ENCODE data around the gene RANBP17. TPM values are rescaled to one million over a fixed set of nuclear protein-coding genes. Genes with fewer than 3 reads are reported as not detected.

RANBP17 gene
- total and polyA plus RNA-seq, 2 of the 4 experiments (the other 2 are of a cell fraction), result 8.2 to 29.0 TPM

DNA sequence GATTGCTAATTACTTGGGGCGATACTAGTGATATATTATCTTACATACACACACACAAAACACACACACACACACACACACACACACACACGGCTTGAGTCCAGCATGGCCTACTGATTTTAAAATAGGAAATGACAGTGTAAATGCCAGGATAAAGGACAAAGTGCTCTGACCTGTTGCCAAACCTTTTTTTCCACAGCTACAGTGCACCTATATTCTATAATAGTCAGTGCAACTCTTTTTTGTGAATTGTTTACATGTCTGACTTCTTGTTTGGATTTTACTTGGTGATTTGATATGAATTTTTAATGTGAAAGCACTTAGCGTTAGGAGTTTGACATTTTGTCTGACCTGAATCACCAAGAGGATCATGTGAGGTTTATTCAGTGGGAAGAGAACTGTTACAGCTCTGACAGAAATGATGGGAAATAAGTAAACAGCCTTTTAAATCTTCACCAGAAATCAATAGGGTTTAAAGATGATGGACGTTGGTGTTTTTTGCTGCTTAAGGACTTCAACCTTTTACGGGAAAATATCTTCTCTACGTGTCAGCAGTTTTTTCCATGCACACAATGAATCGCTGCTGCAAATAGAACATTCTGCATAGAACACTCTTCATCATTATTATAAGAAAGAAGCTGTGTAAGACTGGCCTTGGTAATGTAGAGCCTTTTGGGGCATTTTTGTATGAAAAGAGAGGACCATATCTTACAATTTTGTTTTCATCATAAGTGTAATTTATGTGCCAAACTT, 218.5 kb downstream of the RANBP17 start:
- Histone ChIP-seq H3K4me3 (ENCODE audit: insufficient read depth, low read depth, low read length) (no peak overlapping the region), H4K8ac (ENCODE audit: low read depth in 2 of 2, low read length in 2 of 2) (no peak overlapping the region), H2AK5ac (ENCODE audit: low read depth, low read length) (no peak overlapping the region), H4K91ac (ENCODE audit: insufficient read depth, low read depth, low read length) (no peak overlapping the region), H4K20me1 (ENCODE audit: insufficient read depth, low read length) (no peaks in the 10 kb centered on the region), H3K4ac (ENCODE audit: low read depth, low read length) (no peak overlapping the region), H3K9me1 (ENCODE audit: insufficient read depth, low read length) (no peaks in the 10 kb centered on the region), H3K14ac (replicated peaks; ENCODE audit: low read depth, low read length) (no peak overlapping the region), H3K27me3 (ENCODE audit: control insufficient read depth, insufficient read depth, low read length) (no peaks in the 10 kb centered on the region), H2BK20ac (ENCODE audit: low read depth, low read length) (no peak overlapping the region), H2BK15ac (ENCODE audit: low read depth, low read length) (no peak overlapping the region), H3K9ac (ENCODE audit: low read depth, low read length) (no peak overlapping the region), H3K56ac (ENCODE audit: extremely low read depth, insufficient read depth, low read length) (no peak overlapping the region), H2AFZ (replicated peaks; ENCODE audit: low read length, poor library complexity) (no peak overlapping the region), H3K79me1 (ENCODE audit: low read depth in 1 of 2, low read length in 2 of 2) (no peaks in the 10 kb centered on the region), H3K9me3 (ENCODE audit: control insufficient read depth, insufficient read depth, low read length) (peaks cover 8% of the 10 kb centered on the region; the same call in 1 of the 2 replicates), H3K18ac (ENCODE audit: low read depth, low read length) (no peak overlapping the region), H3K4me1 (ENCODE audit: control insufficient read depth, insufficient read depth, low read length) (no peaks in the 10 kb centered on the region), H3K36me3 (ENCODE audit: control insufficient read depth, insufficient read depth, low read length) (no peaks in the 10 kb centered on the region), H2BK120ac (ENCODE audit: low read depth, low read length) (no peak overlapping the region), H3K23ac (ENCODE audit: low read depth, low read length) (no peak overlapping the region), H3K4me2 (ENCODE audit: low read depth, low read length) (no peak overlapping the region), H2BK5ac (ENCODE audit: low read depth, low read length, poor library complexity, severe bottlenecking) (no peak overlapping the region), H3K27ac (ENCODE audit: insufficient read depth, low read length) (no peak overlapping the region), H2AK9ac (replicated peaks; ENCODE audit: low read depth, low read length, poor library complexity) (no peak overlapping the region), H4K5ac (ENCODE audit: low read depth, low read length) (no peak overlapping the region)
- POLR2A ChIA-PET (ENCODE audit: unreplicated experiment), result interaction anchor here (0.6 kb wide), 1 partner anchor 79 kb away, joined by 9 read pairs; no protein-coding TSS in a partner anchor
- in situ Hi-C loops (cut with MboI; ENCODE audit: low sequenced_read_pairs), result no loop called here
- CTCF ChIA-PET, result no interaction called here
- ATAC-seq (ENCODE audit: low read depth) (no peak), DNase-seq (no peak)
- no TSS peak for BruUV-seq (replicated peaks)
- WGBS, 2 experiments (ENCODE audit: extremely low coverage in 2 of 2, insufficient read length in 1 of 2), result no CpG with 5 or more reads among the region's 7 CpGs
- dilution Hi-C loops (cut with HindIII; ENCODE audit: low sequenced_read_pairs, unreplicated experiment), result no loop called here
- TF ChIP-seq ELK1 (IDR thresholded peaks at IDR 0.05; ENCODE audit: borderline replicate concordance, low read depth, low read length) (no peak), MAFK (IDR thresholded peaks at IDR 0.05; ENCODE audit: low read depth, low read length) (peak; percentile 54), RAD21 (IDR thresholded peaks at IDR 0.05; ENCODE audit: low read length) (no peak), CHD1 (IDR thresholded peaks at IDR 0.05; ENCODE audit: low read depth, low read length) (no peak)
- intact Hi-C loops (cut with micrococcal nuclease), result no loop called here

Data from IMR-90 (cell line).